Stomach smooth muscle (tissue), 2 donors: ENCODE data around the gene BNC2.

ENCODE experiments used
- H3K27ac ChIP-seq: one replicate; pipeline ENCODE4 v1.7.0; 2013; ENCODE audit warnings: mild to moderate bottlenecking, low read length, inconsistent platforms
- H3K27me3 ChIP-seq, 2 donors: one replicate each; pipeline ENCODE4 v1.7.0; 2013; ENCODE audit warnings: low read length in 2 of 2; ENCODE audit not compliant: insufficient read depth in 2 of 2, control insufficient read depth in 1 of 2
- H3K36me3 ChIP-seq, 2 donors: one replicate each; pipeline ENCODE4 v1.7.0; 2013; ENCODE audit warnings: low read length in 2 of 2; ENCODE audit not compliant: control insufficient read depth in 2 of 2, insufficient read depth in 2 of 2
- H3K4me1 ChIP-seq: one replicate; pipeline ENCODE4 v1.7.0; 2013; ENCODE audit warnings: low read length; ENCODE audit not compliant: control insufficient read depth, insufficient read depth
- H3K4me3 ChIP-seq, 2 donors: one replicate each; pipeline ENCODE4 v1.7.0; 2013; ENCODE audit warnings: low read length in 2 of 2
- H3K9ac ChIP-seq, 2 donors: one replicate each; pipeline ENCODE4 v1.7.0; 2013; ENCODE audit warnings: low read length in 2 of 2, mild to moderate bottlenecking in 1 of 2
- H3K9me3 ChIP-seq, 2 donors: one replicate each; pipeline ENCODE4 v1.7.0; 2013; ENCODE audit warnings: low read length in 2 of 2; ENCODE audit not compliant: control insufficient read depth in 2 of 2
- donor health status: healthy.
- donor health status: Pancreatic carcinoma.

BNC2 gene

DNA sequence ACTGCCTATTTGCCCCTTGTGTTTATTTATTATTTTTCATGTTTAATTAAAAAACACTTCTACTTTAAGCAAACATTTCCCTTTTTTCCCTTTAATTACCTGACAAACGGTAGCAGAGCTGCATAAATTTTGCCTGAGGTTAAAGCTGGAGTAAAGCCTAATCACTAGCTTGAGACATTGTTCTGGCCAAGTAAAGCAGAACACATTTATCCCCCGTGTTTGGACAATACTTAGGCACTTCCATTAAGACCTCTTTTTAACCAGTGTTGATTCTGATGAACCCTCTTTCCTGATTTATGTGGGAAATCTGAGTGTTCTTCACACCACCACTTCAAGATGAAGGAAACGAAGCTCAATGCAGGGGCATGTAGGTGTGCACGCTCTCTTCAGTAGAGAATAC, 54.5 kb downstream of the BNC2 start:
- Histone ChIP-seq H3K4me3 (no peak overlapping the region), H3K9ac (no peak overlapping the region), H3K27me3 (no peaks in the 10 kb centered on the region), H3K36me3 (no peaks in the 10 kb centered on the region), H3K27ac (no peak overlapping the region), H3K4me1 (peaks cover 3% of the 10 kb centered on the region), H3K9me3 (no peaks in the 10 kb centered on the region)

DNA sequence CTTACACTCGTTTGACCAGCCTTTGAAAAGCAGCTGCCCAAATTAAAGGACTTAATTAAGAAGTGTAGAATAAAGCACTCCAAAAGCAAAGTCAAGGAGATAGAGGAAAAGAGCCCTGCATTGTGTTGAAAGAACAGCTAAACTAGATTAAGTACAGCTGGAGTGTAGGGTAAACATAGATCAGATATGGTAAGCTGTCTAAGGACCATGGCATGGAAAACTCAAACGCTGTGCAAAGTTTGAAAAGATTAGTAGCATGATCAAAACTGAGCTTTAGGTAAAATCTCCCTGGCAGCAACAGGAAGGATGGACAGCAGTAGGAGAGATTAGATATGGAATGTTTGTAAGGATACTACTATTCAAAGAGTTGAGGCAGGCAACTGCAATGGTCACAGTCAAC, 55.4 kb downstream of the BNC2 start:
- H3K27ac ChIP-seq, result no peak overlapping the region
- H3K4me1 ChIP-seq, result peaks cover 3% of the 10 kb centered on the region
- peaks cover 0 to 2% of the 10 kb centered on the region in 2 donors for H3K36me3 ChIP-seq
- no peak overlapping the region for H3K4me3 ChIP-seq
- no peaks in the 10 kb centered on the region for H3K9me3 ChIP-seq
- H3K9ac ChIP-seq, result no peak overlapping the region
- no peaks in the 10 kb centered on the region for H3K27me3 ChIP-seq

DNA sequence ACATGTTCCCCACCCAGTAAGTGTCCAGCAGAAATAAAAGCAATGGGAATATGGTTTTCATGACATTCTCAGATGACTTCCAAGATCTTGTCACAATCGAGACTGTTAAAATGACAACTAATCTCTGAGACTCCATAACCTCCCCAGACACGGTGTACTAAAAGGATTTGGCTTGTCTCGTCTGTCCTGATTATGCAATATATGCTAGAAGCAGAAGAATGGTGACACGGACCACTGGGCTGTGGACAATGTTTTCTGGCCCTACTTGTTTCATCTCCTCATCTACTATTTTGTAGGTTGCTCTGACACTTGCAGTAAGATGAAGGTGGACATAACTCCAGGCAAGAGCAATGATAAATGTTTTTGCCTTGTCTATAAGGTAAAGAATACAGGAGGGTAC, 56.6 kb downstream of the BNC2 start:
- Histone ChIP-seq H3K4me3 (no peak overlapping the region), H3K27me3 (no peaks in the 10 kb centered on the region), H3K27ac (no peak overlapping the region), H3K4me1 (peaks cover 4% of the 10 kb centered on the region), H3K9me3 (no peaks in the 10 kb centered on the region), H3K36me3 (peaks cover 0 to 2% of the 10 kb centered on the region in 2 donors), H3K9ac (no peak overlapping the region)

DNA sequence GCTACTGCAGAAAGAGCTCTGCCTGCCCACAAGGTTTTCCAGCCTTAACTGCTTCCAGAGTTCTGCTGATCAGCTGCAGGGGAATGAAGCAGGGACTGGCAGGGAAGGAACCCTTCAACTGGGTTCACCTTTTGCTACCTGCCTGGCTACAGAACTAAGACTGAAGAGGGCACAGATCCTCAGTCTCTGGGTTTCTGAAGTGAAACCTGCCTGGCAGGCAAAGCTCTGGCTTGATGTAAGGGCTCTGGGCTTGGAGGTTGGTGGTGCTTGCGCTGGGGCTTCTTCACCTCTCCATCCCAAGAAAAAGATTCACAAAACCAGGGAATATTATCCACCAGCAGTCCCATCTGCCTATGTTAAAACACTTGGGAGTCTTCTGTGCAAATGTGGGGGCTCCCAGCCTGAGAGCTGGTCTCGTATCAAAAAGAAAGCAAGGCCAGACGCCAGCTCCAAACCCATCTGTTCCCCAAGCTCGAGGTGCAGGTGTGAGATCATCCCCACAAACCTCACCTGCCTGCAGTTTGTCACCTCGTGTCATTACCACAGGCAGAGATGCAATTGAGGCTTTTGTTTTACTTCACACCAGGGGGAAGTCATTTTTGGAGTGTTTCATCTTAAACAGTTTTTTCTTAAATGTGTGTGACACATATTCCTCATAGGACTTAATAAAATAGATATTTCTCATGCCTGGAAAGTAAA, 58.3 kb downstream of the BNC2 start:
- Histone ChIP-seq H3K27me3 (no peaks in the 10 kb centered on the region), H3K4me1 (peaks cover 3% of the 10 kb centered on the region)

DNA sequence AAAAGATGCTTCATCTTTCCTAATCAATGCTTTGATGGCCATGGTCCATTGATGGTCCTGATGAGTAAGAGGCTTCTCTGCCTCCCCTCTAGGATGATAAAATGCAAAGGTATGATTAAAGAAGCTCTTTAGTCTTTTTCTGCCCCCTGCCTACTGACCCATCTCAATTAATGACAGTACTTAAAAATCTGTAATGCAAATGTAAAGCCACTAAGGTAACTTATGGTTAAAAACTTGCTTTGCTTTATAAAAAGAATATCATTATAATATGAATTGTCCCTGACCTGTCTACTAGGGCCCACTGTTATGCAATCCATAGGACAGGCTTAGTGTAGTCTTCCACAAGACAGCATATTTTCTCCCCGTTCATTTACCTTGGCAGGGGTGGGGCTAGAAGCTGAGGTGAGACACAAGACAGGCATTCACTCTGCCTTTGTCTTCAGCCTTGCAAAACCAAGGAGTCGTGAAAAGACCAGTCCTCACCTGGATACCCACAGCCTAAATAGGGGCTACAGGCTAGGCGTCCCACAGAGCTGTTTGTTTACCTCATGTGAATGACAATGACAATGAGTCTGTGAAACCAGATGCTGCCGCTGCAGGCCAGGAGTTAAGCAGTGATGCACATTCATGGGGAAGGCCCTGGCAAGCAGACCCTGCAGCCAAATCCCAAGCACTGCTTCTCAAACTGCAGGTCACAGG, 60.4 kb downstream of the BNC2 start:
- Histone ChIP-seq H3K4me1 (peaks cover 3% of the 10 kb centered on the region), H3K9ac (no peak overlapping the region), H3K27me3 (no peaks in the 10 kb centered on the region), H3K36me3 (peaks cover 0 to 2% of the 10 kb centered on the region in 2 donors), H3K9me3 (no peaks in the 10 kb centered on the region), H3K4me3 (no peak overlapping the region), H3K27ac (no peak overlapping the region)

More for the DNA sequence above, 58.3 kb downstream of the BNC2 start:
- Histone ChIP-seq H3K36me3 (peaks cover 0 to 2% of the 10 kb centered on the region in 2 donors), H3K4me3 (no peak overlapping the region), H3K9me3 (no peaks in the 10 kb centered on the region), H3K9ac (no peak overlapping the region), H3K27ac (no peak overlapping the region)

DNA sequence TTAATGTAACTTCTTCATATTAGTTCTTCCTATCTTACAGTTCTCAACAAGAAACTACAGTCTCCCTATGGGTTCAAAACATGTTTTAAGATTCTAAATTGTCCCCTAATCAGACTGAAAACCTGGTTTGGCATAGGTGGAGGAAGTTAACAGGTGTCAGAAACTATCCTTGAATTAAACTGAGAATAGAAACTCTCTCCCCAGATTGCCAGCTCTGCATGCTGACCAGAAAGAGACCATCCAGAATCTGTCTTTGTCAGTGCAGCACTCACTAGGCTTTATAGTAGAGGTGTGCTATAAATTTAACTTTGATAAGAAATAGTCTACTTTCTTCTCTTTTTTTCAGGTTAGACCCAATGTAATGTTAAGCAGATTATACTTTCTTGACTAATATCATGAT, 63.8 kb downstream of the BNC2 start:
- H3K27me3 ChIP-seq, result no peaks in the 10 kb centered on the region
- no peak overlapping the region for H3K4me3 ChIP-seq
- peaks cover 10% of the 10 kb centered on the region for H3K4me1 ChIP-seq
- H3K9ac ChIP-seq, result no peak overlapping the region
- peaks cover 0 to 2% of the 10 kb centered on the region in 2 donors for H3K36me3 ChIP-seq
- no peaks in the 10 kb centered on the region for H3K9me3 ChIP-seq
- H3K27ac ChIP-seq, result no peak overlapping the region

DNA sequence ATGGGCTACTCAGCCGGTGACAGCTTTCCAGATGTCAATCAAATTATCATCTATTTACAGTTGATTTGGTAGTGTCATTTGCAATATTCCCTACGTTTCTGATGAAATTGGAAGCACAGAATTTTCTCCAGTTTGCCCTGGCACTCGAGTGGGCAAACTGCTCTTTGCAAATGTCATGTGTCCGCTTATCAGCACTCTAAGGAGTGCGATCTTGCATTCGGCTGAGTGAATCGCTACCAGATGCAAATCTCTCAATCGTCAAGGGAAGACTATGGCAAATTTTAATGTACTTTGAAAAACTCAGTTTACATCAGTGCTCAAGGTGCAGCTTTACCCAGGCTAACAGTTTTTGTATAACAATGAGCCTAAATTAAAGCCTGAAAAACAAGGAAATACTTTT, 66.8 kb downstream of the BNC2 start:
- peaks cover 7% of the 10 kb centered on the region for H3K4me1 ChIP-seq
- H3K36me3 ChIP-seq, result no peaks in the 10 kb centered on the region
- no peaks in the 10 kb centered on the region for H3K9me3 ChIP-seq
- no peak overlapping the region for H3K9ac ChIP-seq
- H3K27ac ChIP-seq, result no peak overlapping the region
- no peaks in the 10 kb centered on the region for H3K27me3 ChIP-seq
- no peak overlapping the region for H3K4me3 ChIP-seq

DNA sequence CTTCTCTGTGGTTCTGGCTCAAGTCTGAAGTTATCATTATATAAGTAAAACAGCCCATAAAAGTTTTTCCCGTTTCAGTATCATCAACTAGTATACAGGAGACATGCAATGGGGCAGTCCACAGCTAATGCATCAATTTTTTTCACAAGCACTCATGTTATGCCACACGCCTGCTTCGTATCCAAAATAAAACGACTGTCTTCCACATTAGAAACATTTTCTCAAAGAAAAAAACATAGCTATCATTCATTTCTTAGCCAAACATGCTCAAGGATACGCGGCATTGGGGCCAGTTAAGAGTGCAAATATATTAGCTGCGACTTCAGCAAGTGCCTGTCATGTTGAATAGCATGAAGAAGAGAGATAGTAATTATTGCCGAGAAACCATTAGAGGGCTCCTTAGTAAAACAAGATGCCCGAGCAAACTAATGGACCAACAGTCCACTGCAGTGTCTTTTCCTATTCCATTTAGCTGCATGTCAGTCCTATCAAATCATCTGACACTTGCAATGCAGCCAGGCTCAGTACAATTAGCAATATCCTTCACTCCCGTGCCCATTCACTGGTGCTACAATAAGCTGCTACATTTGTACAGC, 68.5 kb downstream of the BNC2 start:
- no peak overlapping the region for H3K9ac ChIP-seq
- H3K4me3 ChIP-seq, result peak overlapping the region in 1 of 2 donors; percentile 37
- no peaks in the 10 kb centered on the region for H3K9me3 ChIP-seq
- no peak overlapping the region for H3K27ac ChIP-seq
- H3K4me1 ChIP-seq, result peaks cover 7% of the 10 kb centered on the region
- H3K27me3 ChIP-seq, result no peaks in the 10 kb centered on the region
- no peaks in the 10 kb centered on the region for H3K36me3 ChIP-seq

DNA sequence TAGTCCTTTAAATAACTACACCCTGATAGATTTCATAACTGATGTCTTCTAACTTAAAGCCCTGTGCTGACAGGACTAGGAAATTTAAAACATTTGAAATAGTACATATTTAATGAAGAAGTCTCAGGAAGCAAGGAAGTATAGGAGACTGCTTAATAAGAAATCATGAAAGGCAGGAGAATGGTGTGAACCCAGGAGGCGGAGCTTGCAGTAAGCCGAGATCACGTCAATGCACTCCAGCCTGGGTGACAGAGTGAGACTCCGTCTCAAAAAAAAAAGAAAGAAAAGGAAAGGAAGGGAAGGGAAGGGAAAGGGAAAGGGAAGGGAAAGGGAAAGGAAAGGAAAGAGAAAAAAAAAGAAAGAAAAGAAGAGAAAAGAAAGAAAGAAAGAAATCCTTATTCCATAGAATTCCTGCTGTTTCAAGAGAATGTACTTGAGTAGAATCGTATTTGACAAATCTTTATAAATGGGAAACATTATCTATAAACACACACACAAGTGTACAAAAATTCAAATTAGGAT, 74.1 kb downstream of the BNC2 start:
- Histone ChIP-seq H3K36me3 (no peaks in the 10 kb centered on the region), H3K9me3 (no peaks in the 10 kb centered on the region), H3K27ac (no peak overlapping the region), H3K27me3 (no peaks in the 10 kb centered on the region), H3K4me1 (peaks cover 3% of the 10 kb centered on the region), H3K4me3 (no peak overlapping the region), H3K9ac (no peak overlapping the region)

DNA sequence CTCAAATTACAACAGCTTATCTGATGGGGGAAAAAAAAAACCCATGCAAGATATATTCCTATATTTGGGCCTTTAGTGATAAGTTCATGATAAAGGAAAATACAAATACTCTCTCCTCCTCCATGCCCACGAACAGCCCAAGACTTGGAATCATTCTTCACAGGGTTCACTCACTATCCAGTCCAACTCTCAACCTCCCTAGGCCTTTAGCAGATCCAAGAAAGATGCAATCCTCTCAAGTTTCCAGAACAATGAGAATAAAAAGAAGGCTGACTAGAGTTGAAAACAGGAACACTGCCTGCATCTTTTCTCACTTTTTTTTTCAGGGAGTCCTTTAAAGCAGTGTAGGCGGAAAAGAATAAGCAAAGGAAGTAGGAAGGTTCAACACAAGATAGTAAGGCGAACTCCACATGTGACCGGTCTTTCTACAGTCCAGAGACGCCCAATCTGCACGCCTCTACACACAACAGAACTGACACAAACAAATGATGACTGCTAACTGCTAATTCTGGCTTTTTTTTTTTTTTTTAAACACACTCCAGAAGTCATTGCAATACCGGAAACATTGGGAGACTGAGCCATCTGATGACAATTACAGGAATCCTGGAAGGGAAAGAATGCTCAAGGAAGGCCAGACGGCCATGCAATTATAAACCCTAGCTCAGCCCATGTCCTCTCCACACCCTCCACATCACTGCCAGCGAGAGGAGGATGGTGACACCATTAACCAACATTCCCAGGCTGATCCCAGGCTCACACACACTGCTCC, 75.4 kb downstream of the BNC2 start:
- H3K9me3 ChIP-seq, result no peaks in the 10 kb centered on the region
- H3K9ac ChIP-seq, result no peak overlapping the region
- no peaks in the 10 kb centered on the region for H3K36me3 ChIP-seq
- peaks cover 3% of the 10 kb centered on the region for H3K4me1 ChIP-seq
- no peak overlapping the region for H3K27ac ChIP-seq
- no peaks in the 10 kb centered on the region for H3K27me3 ChIP-seq
- no peak overlapping the region for H3K4me3 ChIP-seq
